Neural progenitor cell (in vitro differentiated cells): ENCODE data around the gene PDZD11. TPM values are rescaled to one million over a fixed set of nuclear protein-coding genes. Genes with fewer than 3 reads are reported as not detected.

Experiments
- DNase-seq: peaks from one replicate; pipeline ENCODE4 v3.0.0-alpha.2; 2016; ENCODE audit warnings: low spot score
- H2AFZ ChIP-seq: fragments of 200-600 bp; sonication (generic); replicated peaks from 2 replicates; pipeline ENCODE4 v1.6.1; 2016; ENCODE audit warnings: antibody characterized with exemption
- H3F3A ChIP-seq: fragments of 200-600 bp; sonication (generic); 2 replicates; pipeline ENCODE4 v1.6.1; 2016; ENCODE audit warnings: antibody characterized with exemption, low read depth
- H3K27ac ChIP-seq: fragments of 200-600 bp; sonication (generic); 2 replicates; pipeline ENCODE4 v1.5.1; 2016; ENCODE audit warnings: mild to moderate bottlenecking
- H3K27me3 ChIP-seq: fragments of 200-600 bp; sonication (generic); 2 replicates; pipeline ENCODE4 v1.6.1; 2016; ENCODE audit warnings: mild to moderate bottlenecking, moderate library complexity
- H3K36me3 ChIP-seq: fragments of 200-600 bp; sonication (generic); 2 replicates; pipeline ENCODE4 v1.5.1; 2016
- H3K4me1 ChIP-seq: fragments of 200-600 bp; sonication (generic); 2 replicates; pipeline ENCODE4 v1.6.1; 2016; ENCODE audit warnings: mixed run types
- H3K4me2 ChIP-seq: fragments of 200-600 bp; sonication (generic); 2 replicates; pipeline ENCODE4 v1.6.1; 2016
- H3K4me3 ChIP-seq: fragments of 200-600 bp; sonication (generic); 2 replicates; pipeline ENCODE4 v1.5.1; 2016
- H3K79me2 ChIP-seq: fragments of 200-600 bp; sonication (generic); 2 replicates; pipeline ENCODE4 v1.6.1; 2016; ENCODE audit warnings: low read depth
- H3K9ac ChIP-seq: fragments of 200-600 bp; sonication (generic); 2 replicates; pipeline ENCODE4 v1.6.1; 2016
- H3K9me3 ChIP-seq: fragments of 200-600 bp; sonication (generic); 2 replicates; pipeline ENCODE4 v1.5.1; 2016; ENCODE audit warnings: low read depth
- H4K20me1 ChIP-seq: fragments of 200-600 bp; sonication (generic); 2 replicates; pipeline ENCODE4 v1.6.1; 2016; ENCODE audit warnings: low read depth
- H3K27ac Mint-ChIP-seq: 3 replicates; pipeline ENCODE4 v1.8.0; 2021; ENCODE audit warnings: mixed read lengths
- H3K27me3 Mint-ChIP-seq: 2 replicates; pipeline ENCODE4 v1.8.0; 2022; ENCODE audit warnings: low read depth, mild to moderate bottlenecking, inconsistent platforms, moderate library complexity, mixed read lengths; ENCODE audit not compliant: insufficient read depth
- H3K36me3 Mint-ChIP-seq: 3 replicates; pipeline ENCODE4 v1.8.0; 2021; ENCODE audit warnings: mixed read lengths
- H3K4me1 Mint-ChIP-seq: 3 replicates; pipeline ENCODE4 v1.8.0; 2021; ENCODE audit warnings: mixed read lengths
- H3K4me3 Mint-ChIP-seq: 3 replicates; pipeline ENCODE4 v1.8.0; 2021; ENCODE audit warnings: mild to moderate bottlenecking, moderate library complexity, mixed read lengths
- H3K9me3 Mint-ChIP-seq: 3 replicates; pipeline ENCODE4 v1.8.0; 2020; ENCODE audit warnings: mixed read lengths
- CTCF ChIP-seq: fragments of 200-600 bp; sonication (generic); IDR thresholded peaks from 2 replicates; pipeline ENCODE4 v1.5.1; 2017; ENCODE audit warnings: antibody characterized with exemption, mild to moderate bottlenecking
- EZH2 ChIP-seq: fragments of 200-600 bp; sonication (generic); IDR thresholded peaks from 2 replicates; pipeline ENCODE4 v1.6.1; 2017; ENCODE audit warnings: antibody characterized with exemption, mild to moderate bottlenecking, moderate library complexity
- EZH2phosphoT487 ChIP-seq: fragments of 200-600 bp; sonication (generic); IDR thresholded peaks from 2 replicates; pipeline ENCODE4 v1.6.1; 2017; ENCODE audit warnings: antibody characterized with exemption
- total RNA-seq: library from RNA; depleted of rRNA; stranded (reverse); fragments of >200 nt; gene quantifications from 2 replicates; pipeline ENCODE4 v1.2.3, GENCODE V29; 2015; ENCODE audit warnings: low replicate concordance

Gene PDZD11
- total RNA-seq, 1 donor from 2014 or later: 27.7 TPM

- Mint-ChIP-seq H3K27me3 (peaks cover 2% of the 10 kb centered on the region), H3K9me3 (peaks cover 2% of the 10 kb centered on the region), H3K36me3 (no peaks in the 10 kb centered on the region), H3K4me1 (peaks cover 21% of the 10 kb centered on the region), H3K27ac (no peak overlapping the region), H3K4me3 (no peak overlapping the region)
- no peaks in the 10 kb centered on the region for H4K20me1 ChIP-seq
- peak overlapping the region; percentile 84 for H3K4me3 ChIP-seq
- H2AFZ ChIP-seq: no peak overlapping the region
- no peak overlapping the region for H3K9ac ChIP-seq
- H3K9me3 ChIP-seq: peaks cover 3% of the 10 kb centered on the region
- no peak for TF ChIP-seq EZH2
- TF ChIP-seq EZH2phosphoT487: no peak
- no peak for TF ChIP-seq CTCF
- no peaks in the 10 kb centered on the region for H3F3A ChIP-seq
- no peaks in the 10 kb centered on the region for H3K36me3 ChIP-seq
- DNase-seq: no peak
- no peak overlapping the region for H3K27ac ChIP-seq
- peaks cover 62% of the 10 kb centered on the region for H3K79me2 ChIP-seq
- no peaks in the 10 kb centered on the region for H3K27me3 ChIP-seq
- peak overlapping the region; percentile 81 for H3K4me2 ChIP-seq
- no peaks in the 10 kb centered on the region for H3K4me1 ChIP-seq
Observed at GRCh38 chrX:70292788-70293187, 3.1 kb upstream of the PDZD11 start.

GRCh38 chrX:70289168-70289792, 447 bp downstream of the PDZD11 start:
- peaks cover 45% of the 10 kb centered on the region for H3K79me2 ChIP-seq
- H3K4me2 ChIP-seq: peak overlapping the region; percentile 92
- H2AFZ ChIP-seq: peak overlapping the region; percentile 76
- no peaks in the 10 kb centered on the region for H3F3A ChIP-seq
- Mint-ChIP-seq H3K4me1 (peaks cover 21% of the 10 kb centered on the region), H3K9me3 (peaks cover 2% of the 10 kb centered on the region), H3K4me3 (peak overlapping the region; percentile 97), H3K27ac (no peak overlapping the region), H3K27me3 (peaks cover 2% of the 10 kb centered on the region), H3K36me3 (peaks cover 2% of the 10 kb centered on the region)
- TF ChIP-seq EZH2 (no peak), EZH2phosphoT487 (no peak), CTCF (no peak)
- no peak for DNase-seq
- no peaks in the 10 kb centered on the region for H3K9me3 ChIP-seq
- H3K36me3 ChIP-seq: no peaks in the 10 kb centered on the region
- H3K9ac ChIP-seq: peak overlapping the region; percentile 49
- H3K27ac ChIP-seq: no peak overlapping the region
- H3K4me3 ChIP-seq: peak overlapping the region; percentile 84
- no peaks in the 10 kb centered on the region for H4K20me1 ChIP-seq
- H3K27me3 ChIP-seq: no peaks in the 10 kb centered on the region
- no peaks in the 10 kb centered on the region for H3K4me1 ChIP-seq

GRCh38 chrX:70281951-70282350, 7.8 kb downstream of the PDZD11 start, which contains the start of gene RAB41:
Gene RAB41, plus strand, starts transcription at chrX:70282172. Its CDS starts 46 bp downstream, at chrX:70282218.
- no peak within 1 kb of the TSS for H3K4me3 ChIP-seq
- H3K9me3 Mint-ChIP-seq: peaks cover 8% of the 10 kb centered on the region

More at GRCh38 chrX:70281951-70282350, 7.8 kb downstream of the PDZD11 start, which contains the start of gene RAB41:
- TF ChIP-seq EZH2: no peak
- no peak for TF ChIP-seq CTCF
- TF ChIP-seq EZH2phosphoT487: no peak
- H2AFZ ChIP-seq: no peak within 1 kb of the TSS
- no peak within 1 kb of the TSS for H3K9ac ChIP-seq
- H3K4me1 ChIP-seq: no peaks in the 10 kb centered on the region
- H3K9me3 ChIP-seq: no peaks in the 10 kb centered on the region
- DNase-seq: no peak
- Mint-ChIP-seq H3K27ac (no peak within 1 kb of the TSS), H3K4me1 (no peaks in the 10 kb centered on the region), H3K36me3 (peaks cover 2% of the 10 kb centered on the region), H3K4me3 (no peak within 1 kb of the TSS), H3K27me3 (peaks cover 2% of the 10 kb centered on the region)
- H3K4me2 ChIP-seq: no peak within 1 kb of the TSS
- no peaks in the 10 kb centered on the region for H3K36me3 ChIP-seq
- no peak within 1 kb of the TSS for H3K27ac ChIP-seq
- H4K20me1 ChIP-seq: no peaks in the 10 kb centered on the region
- H3F3A ChIP-seq: no peaks in the 10 kb centered on the region
- no peaks in the 10 kb centered on the region for H3K27me3 ChIP-seq
- H3K79me2 ChIP-seq: no peaks in the 10 kb centered on the region
